Tibial nerve (tissue), 4 donors: ENCODE data around the gene FANCD2. TPM values are rescaled to one million over a fixed set of nuclear protein-coding genes. Genes with fewer than 3 reads are reported as not detected.

Source experiments
- DNase-seq, 2 donors: peaks; one replicate each; pipeline ENCODE4 v3.0.0-alpha.2; 2019; ENCODE audit warnings: low spot score in 2 of 2
- H3K27ac ChIP-seq, 4 donors: fragments of 200-600 bp; sonication (generic) in 3 of 4; one replicate each; pipeline ENCODE4 v1.5.1; 2017 to 2019; ENCODE audit warnings: mild to moderate bottlenecking in 1 of 4
- H3K27me3 ChIP-seq, 2 donors: fragments of 200-600 bp; sonication (generic) in 1 of 2; one replicate each; pipeline versions ENCODE4 v1.5.1 to v1.6.0; 2017 to 2019
- H3K36me3 ChIP-seq, 3 donors: fragments of 200-600 bp; sonication (generic); one replicate each; pipeline ENCODE4 v1.5.1; 2018 to 2019
- H3K4me1 ChIP-seq, 4 donors: fragments of 200-600 bp; sonication (generic) in 3 of 4; one replicate each; pipeline ENCODE4 v1.5.1; 2017 to 2019
- H3K4me3 ChIP-seq, 4 donors: fragments of 200-600 bp; sonication (generic) in 3 of 4; one replicate each; pipeline ENCODE4 v1.5.1; 2017 to 2019; ENCODE audit warnings: mild to moderate bottlenecking in 1 of 4, moderate library complexity in 1 of 4
- H3K9me3 ChIP-seq, 4 donors: fragments of 200-600 bp; sonication (generic) in 3 of 4; one replicate each; pipeline ENCODE4 v1.5.1; 2017 to 2019
- CTCF ChIP-seq, 5 experiments: fragments of 200-600 bp in 3 of 5; fragments of 450-650 bp in 2 of 5; sonication (generic) in 3 of 5; IDR thresholded peaks; one replicate each; pipeline ENCODE4 v1.5.1; 2016 to 2019; ENCODE audit warnings: antibody characterized with exemption in 5 of 5, mild to moderate bottlenecking in 3 of 5, moderate library complexity in 2 of 5
- EP300 ChIP-seq, 2 donors: sonication (generic); formaldehyde crosslinking; IDR thresholded peaks; one replicate each; pipeline ENCODE4 v1.6.1; 2017; ENCODE audit warnings: antibody characterized with exemption in 2 of 2, mild to moderate bottlenecking in 1 of 2
- POLR2A ChIP-seq, 2 donors: fragments of 450-650 bp; IDR thresholded peaks; one replicate each; pipeline ENCODE4 v1.6.1; 2017; ENCODE audit warnings: antibody characterized with exemption in 2 of 2, mild to moderate bottlenecking in 2 of 2, moderate library complexity in 2 of 2
- WGBS, 2 donors: methylation state at CpG; one replicate each; pipeline ENCODE4 v1.1.5; 2018; 5-methylcytosine and 5-hydroxymethylcytosine counted together
- small RNA-seq: library from RNA; depleted of rRNA; stranded (forward); fragments of <200 nt; gene quantifications from one replicate; pipeline ENCODE3, GENCODE V24; 2016
- total RNA-seq, 4 donors: library from RNA; depleted of rRNA; stranded (reverse); fragments of >200 nt; gene quantifications; one replicate each; pipeline ENCODE4 v1.1.0, GENCODE V29; 2016

FANCD2 gene
- total RNA-seq, 4 donors from 2014 or later: 2.0 to 13.7 (median 7.6) TPM

GRCh38 chr3:10149226-10149625, 123.0 kb downstream of the FANCD2 start:
- H3K27ac ChIP-seq: no peak overlapping the region
- DNase-seq: no peak
- peaks cover 0 to 88% (median 15%) of the 10 kb centered on the region in 3 donors for H3K36me3 ChIP-seq
- peaks cover 0 to 11% (median 2%) of the 10 kb centered on the region in 4 donors for H3K4me1 ChIP-seq
- H3K9me3 ChIP-seq: no peaks in the 10 kb centered on the region
- WGBS, 2 donors: 91 to 93% methylated on average over 8 of the region's 8 CpGs
- H3K27me3 ChIP-seq: no peaks in the 10 kb centered on the region
- H3K4me3 ChIP-seq: no peak overlapping the region
- TF ChIP-seq EP300 (IDR thresholded peaks at IDR 0.05) (no peak), CTCF (IDR thresholded peaks at IDR 0.05) (no peak), POLR2A (IDR thresholded peaks at IDR 0.05) (no peak)

- no peak overlapping the region for H3K4me3 ChIP-seq
- no peaks in the 10 kb centered on the region for H3K9me3 ChIP-seq
- no peak for TF ChIP-seq EP300 (IDR thresholded peaks at IDR 0.05)
- no peak for TF ChIP-seq CTCF (IDR thresholded peaks at IDR 0.05)
- no peak for TF ChIP-seq POLR2A (IDR thresholded peaks at IDR 0.05)
- no peaks in the 10 kb centered on the region for H3K4me1 ChIP-seq
- H3K27ac ChIP-seq: no peak overlapping the region
- H3K36me3 ChIP-seq: peaks cover 0 to 84% (median 15%) of the 10 kb centered on the region in 3 donors
- no peaks in the 10 kb centered on the region for H3K27me3 ChIP-seq
- WGBS, 2 donors: 79 to 80% methylated on average over 6 of the region's 6 CpGs
- no peak for DNase-seq
These were observed 124.8 kb downstream of the FANCD2 start for GRCh38 chr3:10150987-10151386.

Small RNA genes within 50 kb of the gene (small RNA-seq; reads per million reads assigned to genes)
- not detected for gene CYCSP10
- not detected for gene RNU6-670P

Other genes starting within 250 kb of the FANCD2 start
- gene TADA3, start 234.0 kb upstream of the FANCD2 start, total RNA-seq: 10 to 100 TPM; 56.1 to 69.0 (median 65.4) TPM
- gene ARPC4, start 233.4 kb upstream of the FANCD2 start, total RNA-seq: 100 to 1,000 TPM in 2 of 4 donors, 10 to 100 TPM in 2; 96.3 to 169 (median 125) TPM
- 100 to 1,000 TPM in 3 of 4 donors, 10 to 100 TPM in 1; 58.2 to 173 (median 120) TPM for gene TTLL3, start 216.2 kb upstream of the FANCD2 start, total RNA-seq
- 10 to 100 TPM; 37.1 to 69.7 (median 52.2) TPM for gene RPUSD3, start 182.4 kb upstream of the FANCD2 start, total RNA-seq
- 100 to 1,000 TPM in 3 of 4 donors, 10 to 100 TPM in 1; 72.4 to 380 (median 174) TPM for gene CIDEC, start 146.2 kb upstream of the FANCD2 start, total RNA-seq
- 10 to 100 TPM; 21.6 to 46.7 (median 34.7) TPM for gene JAGN1, start 135.8 kb upstream of the FANCD2 start, total RNA-seq
- 10 to 100 TPM in 1 of 4 donors, 1 to 10 TPM in 2, under 1 TPM in 1; 0.59 to 10.1 (median 5.6) TPM for gene IL17RE, start 123.6 kb upstream of the FANCD2 start, total RNA-seq
- gene IL17RC, start 109.3 kb upstream of the FANCD2 start, total RNA-seq: 10 to 100 TPM; 60.4 to 68.4 (median 65.1) TPM
- 10 to 100 TPM; 18.2 to 54.9 (median 27.5) TPM for gene CRELD1, start 92.6 kb upstream of the FANCD2 start, total RNA-seq
- gene PRRT3, start 74.0 kb upstream of the FANCD2 start, total RNA-seq: 1 to 10 TPM; 2.2 to 3.3 (median 2.7) TPM
- gene EMC3, start 39.6 kb upstream of the FANCD2 start, total RNA-seq: 10 to 100 TPM; 16.1 to 30.6 (median 25.1) TPM
- gene FANCD2OS, start 81.8 kb downstream of the FANCD2 start, total RNA-seq: not detected
- 10 to 100 TPM; 50.2 to 97.5 (median 77.5) TPM for gene BRK1, start 89.2 kb downstream of the FANCD2 start, total RNA-seq
- gene VHL, start 115.3 kb downstream of the FANCD2 start, total RNA-seq: 10 to 100 TPM; 24.0 to 45.9 (median 37.0) TPM
- gene IRAK2, start 138.5 kb downstream of the FANCD2 start, total RNA-seq: 10 to 100 TPM in 1 of 4 donors, 1 to 10 TPM in 3; 1.5 to 10.8 (median 4.7) TPM
- gene TATDN2, start 222.0 kb downstream of the FANCD2 start, total RNA-seq: 10 to 100 TPM; 21.2 to 28.9 (median 28.5) TPM